Right ventricle myocardium inferior (tissue), 1 donor: ENCODE results near the gene GAK. TPM values are rescaled to one million over a fixed set of nuclear protein-coding genes. Genes with fewer than 3 reads are reported as not detected.
A peak's percentile ranks its signal among the peaks of the same experiment; 100 is the strongest.

ENCODE experiments used
- ATAC-seq: fragments of 200-7000 bp; cut with Tn5 transposase; one replicate; pipeline ENCODE4 v1.9.1; 2020; ENCODE audit warnings: mild to moderate bottlenecking, moderate library complexity
- DNase-seq: peaks from one replicate; pipeline ENCODE4 v3.0.0; 2021; ENCODE audit errors: missing footprints
- intact Hi-C: fragments of 100-400 bp; cut with DNase I; formaldehyde crosslinking; loops from one replicate; pipeline ENCODE4 v1.11.0; 2022
- total RNA-seq: library from RNA; stranded (reverse); fragmentation: NEBNext Ultra II Directional; extraction: Animal tissue kit (Norgen Biotek cat#: 25700); gene quantifications from one replicate; pipeline ENCODE4 v1.2.1, GENCODE V29; 2021
- donor health status: DM: no; HTN: yes; CAD: no; lungs with severe emphysema.

The GAK gene
- total RNA-seq, 1 donor from 2014 or later = 29.3 TPM

GRCh38 chr4:915041-915474 lies 17.1 kb downstream of the GAK start:
- intact Hi-C loops = no loop called here
- peak; percentile 50 for DNase-seq
- ATAC-seq = peak; percentile 31

- intact Hi-C loops = no loop called here
- DNase-seq (peak; percentile 16), ATAC-seq (no peak)
Measured at GRCh38 chr4:914531-914930, 17.6 kb downstream of the GAK start.

DNA sequence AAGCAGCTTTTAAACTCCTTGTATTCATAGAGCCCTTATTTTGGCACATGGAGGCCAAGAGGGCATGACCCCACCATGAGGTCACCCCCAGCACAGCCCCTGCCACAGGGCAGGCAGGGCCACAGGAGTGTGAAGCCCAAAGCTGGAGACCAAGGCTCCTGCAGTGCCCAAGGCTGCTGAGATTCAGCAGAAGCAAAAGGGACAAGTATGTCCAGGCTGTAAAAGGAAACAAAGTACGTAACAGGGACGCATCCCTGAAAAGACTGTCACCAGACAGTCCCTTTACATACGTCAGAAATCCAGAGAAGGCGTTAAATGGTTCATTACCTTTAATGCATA lies 18.9 kb downstream of the GAK start:
- DNase-seq (no peak), ATAC-seq (no peak)
- intact Hi-C loops = no loop called here

DNA sequence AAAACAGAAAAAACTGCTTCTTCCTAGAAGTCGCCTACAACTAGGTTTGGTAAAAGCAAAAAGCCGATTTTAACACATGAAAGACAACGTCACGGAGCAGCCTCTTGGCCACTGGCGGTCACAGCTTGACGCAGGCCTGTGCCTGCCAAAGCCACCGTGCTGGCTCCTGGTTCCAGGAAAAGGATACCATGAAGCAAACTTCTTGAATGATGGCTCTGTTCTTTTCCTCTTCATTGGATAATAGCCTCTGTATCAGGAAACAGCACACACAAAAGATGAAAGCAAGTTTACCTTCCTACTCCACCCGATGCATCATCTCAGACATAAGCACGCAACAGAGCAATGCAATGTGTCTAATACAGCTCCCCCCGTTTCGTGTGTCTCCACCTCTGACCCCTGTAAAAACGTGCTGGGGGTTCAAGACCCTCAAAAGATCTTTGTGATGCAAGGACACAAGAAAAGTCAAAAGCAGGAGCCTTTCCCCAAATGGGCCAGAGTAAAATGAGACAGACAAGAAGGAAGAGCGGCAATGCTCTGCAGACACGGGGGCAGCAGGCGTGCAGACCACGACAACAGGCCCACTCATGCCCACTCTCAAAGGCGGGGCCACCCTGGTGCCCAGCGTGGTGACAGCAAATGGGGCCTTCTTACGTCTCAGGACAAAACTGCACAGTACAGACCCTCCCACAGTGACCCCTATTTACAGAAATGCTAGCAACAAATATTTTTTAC lies 19.4 kb downstream of the GAK start:
- peak; percentile 44 for DNase-seq
- ATAC-seq = no peak
- intact Hi-C loops = no loop called here

DNA sequence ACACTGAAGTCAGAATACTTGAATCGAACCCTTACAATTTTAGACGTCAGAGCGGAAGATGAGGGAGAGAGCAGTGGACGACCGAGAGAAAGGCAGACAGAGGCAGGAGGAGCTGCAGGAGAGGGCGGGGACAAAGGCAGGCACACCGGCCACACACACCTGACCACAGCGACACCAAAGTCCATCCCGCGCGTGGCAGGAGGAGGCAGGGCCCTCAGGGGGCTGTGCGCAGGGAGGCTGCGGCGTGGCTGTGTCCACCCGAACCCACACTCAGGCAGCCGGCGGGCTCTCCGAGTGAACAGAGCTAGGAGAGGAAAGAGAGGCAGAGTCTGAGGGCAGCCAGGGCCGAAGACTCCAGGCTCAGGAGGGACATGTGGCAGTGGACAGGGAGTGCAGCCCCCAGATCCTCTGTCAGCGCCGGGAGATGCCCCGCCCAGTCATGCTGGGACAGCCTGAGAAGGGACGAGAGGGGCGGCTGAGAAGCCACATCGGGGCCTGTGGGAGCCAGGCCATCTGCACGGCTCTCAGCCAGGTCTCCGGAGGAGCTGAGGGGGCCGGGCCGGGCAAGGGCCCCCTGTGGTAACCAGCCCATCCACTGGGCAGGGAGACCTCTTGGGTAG lies 20.1 kb downstream of the GAK start:
- DNase-seq (peak; percentile 46), ATAC-seq (no peak)
- intact Hi-C loops = no loop called here

- peak; percentile 50 for DNase-seq
- intact Hi-C loops = no loop called here
- no peak for ATAC-seq
Measured at GRCh38 chr4:911221-911751, 20.8 kb downstream of the GAK start.

DNA sequence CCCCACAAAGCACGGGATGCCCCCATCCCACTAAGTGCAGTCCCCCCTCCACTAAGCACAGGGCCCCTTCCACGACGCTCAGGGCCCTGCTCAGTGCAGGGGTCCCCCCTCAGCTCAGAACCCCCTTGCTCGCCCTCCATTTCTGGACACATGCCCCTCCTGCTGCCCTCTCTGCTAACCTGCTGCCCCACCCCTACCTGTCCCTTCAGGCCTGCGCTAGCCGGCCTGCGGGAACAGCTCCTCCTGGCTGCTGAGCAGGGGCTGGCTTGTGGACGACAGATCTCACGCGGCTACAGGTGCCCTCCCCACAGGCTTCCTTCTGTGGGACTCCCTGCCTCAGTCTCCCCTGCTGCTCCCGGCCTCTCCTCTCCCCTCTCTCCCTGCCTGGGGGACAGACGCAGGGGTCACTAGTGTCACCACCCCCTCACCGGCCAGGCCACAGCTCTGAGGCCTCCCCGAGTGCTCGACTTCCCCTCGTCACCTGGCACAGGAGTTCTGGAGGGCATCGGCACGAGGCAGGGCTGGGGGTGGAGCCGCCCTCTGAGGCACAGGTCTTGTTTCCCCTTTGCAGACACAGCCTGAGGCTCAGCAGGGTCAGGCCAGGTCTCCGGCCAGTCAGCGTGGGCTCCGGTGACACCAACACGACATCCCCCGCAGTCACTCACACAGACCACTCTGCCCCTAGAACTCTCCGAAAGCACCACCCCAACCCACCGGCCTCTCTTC lies 21.6 kb downstream of the GAK start:
- intact Hi-C loops = no loop called here
- peak; percentile 46 for DNase-seq

DNA sequence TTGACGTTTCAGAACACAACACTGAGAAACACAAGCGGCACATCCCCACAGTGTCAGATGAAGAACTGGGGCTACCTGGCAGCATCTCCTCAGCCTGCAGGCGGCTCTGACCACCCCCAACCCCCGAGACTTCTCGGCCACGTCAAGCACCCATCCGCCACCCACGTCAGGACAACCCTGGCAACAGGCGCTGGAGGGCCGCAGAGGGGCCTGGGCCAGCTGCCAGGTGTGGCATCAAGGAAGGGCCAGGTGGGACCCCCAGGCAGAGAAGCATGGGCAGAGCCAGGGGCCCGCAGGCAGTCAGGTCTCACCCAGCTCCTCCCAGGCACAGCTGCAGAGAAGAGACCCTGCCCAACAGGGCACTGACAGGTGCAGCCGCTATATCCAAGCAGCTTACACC lies 22.3 kb downstream of the GAK start:
- intact Hi-C loops = no loop called here
- DNase-seq (peak; percentile 45), ATAC-seq (no peak)

More for the DNA sequence above, 21.6 kb downstream of the GAK start:
- no peak for ATAC-seq

- DNase-seq = peak; percentile 37
- ATAC-seq = no peak
Measured at GRCh38 chr4:909131-909571, 23.0 kb downstream of the GAK start.

DNA sequence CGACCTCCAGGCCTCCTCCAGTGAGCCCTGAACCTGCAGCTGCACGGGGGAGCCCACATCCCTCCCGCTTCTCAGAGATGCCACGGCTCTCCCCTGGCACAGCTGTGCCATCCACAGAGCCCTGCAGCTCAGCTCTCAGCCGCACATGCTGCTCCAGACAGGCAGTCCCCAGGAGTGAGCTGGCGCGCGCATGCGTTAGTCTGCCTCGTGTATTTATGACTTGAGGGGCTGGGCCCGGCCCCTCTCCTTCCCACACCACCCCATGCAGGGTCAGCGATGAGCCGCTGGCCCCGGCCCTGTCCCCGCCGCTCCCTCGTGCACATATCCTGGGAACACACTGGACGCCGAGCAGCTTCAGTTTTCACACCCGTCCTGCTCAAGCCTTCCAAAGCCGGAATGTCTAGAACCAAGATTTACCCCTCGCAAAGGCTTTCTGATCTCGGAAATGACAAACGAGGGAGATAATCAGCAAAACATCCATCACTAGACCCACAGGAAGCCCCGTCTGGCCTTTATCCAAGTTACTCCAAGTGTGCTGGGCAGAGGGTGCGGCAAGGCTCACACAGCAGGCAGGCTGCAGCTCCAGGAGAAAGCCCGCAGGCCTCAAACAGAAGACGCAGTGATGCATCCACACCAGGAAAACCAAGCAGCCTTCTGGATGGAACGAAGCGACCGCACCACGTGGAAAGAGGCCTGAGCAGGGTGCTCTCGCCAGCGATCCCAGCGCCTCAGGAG lies 24.3 kb downstream of the GAK start:
- intact Hi-C loops = no loop called here
- ATAC-seq (no peak), DNase-seq (peak; percentile 33)

More at GRCh38 chr4:909131-909571, 23.0 kb downstream of the GAK start:
- intact Hi-C loops = no loop called here

DNA sequence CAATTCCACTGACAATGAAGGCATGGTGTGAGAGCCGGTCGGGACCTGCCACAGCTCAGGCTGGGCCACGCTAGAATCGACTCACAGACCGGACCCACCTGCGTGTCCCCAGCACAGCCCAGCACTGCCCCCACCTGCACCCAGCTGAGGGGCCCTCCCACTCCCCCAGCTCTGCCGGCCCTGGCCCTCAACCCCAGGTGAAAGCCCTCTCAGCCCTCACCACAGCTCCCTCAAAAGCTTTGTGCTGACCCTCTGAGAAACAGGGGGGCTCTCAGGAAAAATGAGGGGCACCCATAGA lies 25.1 kb downstream of the GAK start:
- DNase-seq = peak; percentile 44
- intact Hi-C loops = no loop called here
- ATAC-seq = no peak

- DNase-seq (peak; percentile 11), ATAC-seq (no peak)
- intact Hi-C loops = no loop called here
Measured at GRCh38 chr4:906339-907102, 25.6 kb downstream of the GAK start.

- DNase-seq (peak; percentile 35), ATAC-seq (no peak)
- intact Hi-C loops = no loop called here
Measured at GRCh38 chr4:905485-906338, 26.4 kb downstream of the GAK start.

DNA sequence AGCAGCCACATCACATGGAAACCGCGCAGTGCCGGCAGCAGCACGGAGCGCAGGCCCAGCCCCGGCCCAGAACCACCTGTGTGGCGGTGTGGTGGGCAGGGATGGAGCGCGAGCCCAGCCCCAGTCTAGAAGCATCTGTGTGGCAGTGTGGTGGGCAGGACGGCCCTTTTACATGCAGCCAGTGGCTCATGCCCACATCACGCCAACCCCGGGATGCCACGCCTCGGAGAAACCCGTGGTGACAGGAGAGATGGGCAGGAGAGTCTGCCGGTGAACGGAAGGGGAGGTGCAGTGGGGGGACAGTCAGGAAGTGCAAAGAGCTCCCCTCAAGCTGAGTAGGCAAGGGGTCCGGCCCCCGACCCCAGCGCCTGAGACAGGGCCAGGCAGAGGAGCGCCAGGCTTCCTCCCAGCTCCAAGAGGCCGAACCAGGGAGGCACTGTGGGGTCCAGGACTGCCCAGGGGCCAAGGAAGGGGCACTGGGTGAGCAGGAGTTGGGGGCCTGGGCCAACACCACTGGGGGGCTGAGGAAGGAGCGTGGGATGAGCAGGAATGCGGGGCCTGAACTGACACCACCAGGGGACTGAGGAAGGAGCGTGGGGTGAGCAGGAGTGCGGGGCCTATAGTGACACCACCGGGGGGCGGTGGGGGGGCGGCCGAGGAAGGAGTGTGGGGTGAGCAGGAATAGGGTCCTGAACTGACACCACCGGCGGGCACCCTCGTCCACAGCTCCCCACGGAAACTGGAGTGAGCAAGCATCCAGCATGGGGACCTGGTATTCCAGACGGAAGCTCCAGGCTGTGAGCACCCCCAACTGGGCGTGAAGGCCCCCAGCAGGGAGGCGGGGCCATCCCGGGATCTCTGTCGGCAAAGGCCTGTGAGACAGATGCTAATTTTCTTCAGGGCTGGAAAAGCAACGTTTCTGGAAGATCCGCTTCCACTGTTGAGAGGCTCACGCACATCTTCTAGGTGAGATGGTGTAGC lies 28.8 kb downstream of the GAK start:
- intact Hi-C loops = no loop called here
- DNase-seq = peak; percentile 41
- ATAC-seq = no peak

- intact Hi-C loops = no loop called here
- DNase-seq (peak; percentile 66), ATAC-seq (peak; percentile 11)
Measured at GRCh38 chr4:901192-901910, 30.8 kb downstream of the GAK start.

DNA sequence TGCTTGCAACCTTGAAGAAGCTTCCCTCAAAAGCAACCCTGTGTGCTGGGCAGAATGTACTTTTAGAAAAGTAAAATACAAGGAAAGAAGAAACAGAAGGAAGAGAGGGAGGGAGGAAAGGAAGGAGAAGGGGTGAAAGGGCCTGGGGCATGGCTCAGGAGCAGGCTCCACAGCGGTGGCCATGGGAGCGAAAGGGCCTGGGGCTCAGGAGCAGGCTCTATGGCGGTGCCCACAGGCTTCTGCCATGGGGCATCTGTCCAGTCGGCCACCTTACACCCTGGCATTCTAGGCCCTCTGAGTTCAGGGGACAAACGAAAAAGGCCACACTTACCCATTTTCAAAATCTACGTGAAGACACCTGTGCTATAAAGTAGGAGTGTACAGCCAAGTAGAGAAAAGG lies 31.4 kb downstream of the GAK start:
- peak; percentile 46 for DNase-seq
- no peak for ATAC-seq
- intact Hi-C loops = no loop called here
